KOPT-K1 (cell line): Measurements from ENCODE around the gene MSH3.
"Not testable (repeated sequence)": the region's sequence is repeated elsewhere in the genome, so short reads cannot be mapped to it uniquely, and the experiment has no call there.

ENCODE experiments used
- H3K27ac ChIP-seq: fragments of 200-600 bp; sonication (generic); 2 replicates; pipeline ENCODE4 v1.5.1; 2016; ENCODE audit warnings: antibody characterized with exemption, mild to moderate bottlenecking, low read depth, low read length; ENCODE audit not compliant: poor library complexity, severe bottlenecking
- H3K36me3 ChIP-seq: fragments of 200-600 bp; sonication (generic); 2 replicates; pipeline ENCODE4 v1.5.1; 2017; ENCODE audit warnings: antibody characterized with exemption, mild to moderate bottlenecking, low read length, moderate library complexity; ENCODE audit not compliant: insufficient read depth
- H3K9me3 ChIP-seq: fragments of 200-600 bp; sonication (generic); 2 replicates; pipeline ENCODE4 v1.5.1; 2017; ENCODE audit warnings: antibody characterized with exemption, low read length, mild to moderate bottlenecking; ENCODE audit not compliant: insufficient read depth, poor library complexity, severe bottlenecking

The MSH3 gene

DNA sequence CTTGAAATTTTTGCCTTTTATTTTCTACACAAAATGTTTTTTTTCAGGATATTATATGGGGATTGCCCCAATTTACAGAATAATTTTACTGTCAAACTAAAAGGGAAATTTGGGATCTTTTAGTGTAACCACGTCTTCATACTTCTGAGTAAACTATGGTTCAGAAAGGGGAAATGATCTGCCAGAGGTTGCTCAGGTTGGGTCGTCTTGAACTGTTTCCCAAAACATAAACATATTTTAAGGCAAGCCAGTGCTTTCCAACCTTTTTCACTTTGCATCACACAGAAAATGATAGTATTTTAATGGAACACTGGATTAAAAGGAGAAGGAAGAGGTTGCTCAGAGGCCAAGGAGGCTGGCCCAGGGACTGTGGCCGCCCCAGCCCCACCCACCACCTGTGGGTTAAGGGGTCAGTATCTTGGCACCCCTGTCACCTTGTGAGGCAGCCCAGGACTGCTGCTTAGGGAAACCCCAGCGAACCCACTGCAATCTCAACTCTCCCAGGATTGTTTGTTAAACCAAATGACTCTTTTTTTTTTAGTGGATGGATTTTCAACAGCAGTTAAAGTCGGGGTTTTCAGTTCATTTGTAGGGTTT is 143.1 kb downstream of the MSH3 start:
- no peaks in the 10 kb centered on the region for H3K9me3 ChIP-seq
- H3K36me3 ChIP-seq: peaks cover 64% of the 10 kb centered on the region
- H3K27ac ChIP-seq: no peak overlapping the region

DNA sequence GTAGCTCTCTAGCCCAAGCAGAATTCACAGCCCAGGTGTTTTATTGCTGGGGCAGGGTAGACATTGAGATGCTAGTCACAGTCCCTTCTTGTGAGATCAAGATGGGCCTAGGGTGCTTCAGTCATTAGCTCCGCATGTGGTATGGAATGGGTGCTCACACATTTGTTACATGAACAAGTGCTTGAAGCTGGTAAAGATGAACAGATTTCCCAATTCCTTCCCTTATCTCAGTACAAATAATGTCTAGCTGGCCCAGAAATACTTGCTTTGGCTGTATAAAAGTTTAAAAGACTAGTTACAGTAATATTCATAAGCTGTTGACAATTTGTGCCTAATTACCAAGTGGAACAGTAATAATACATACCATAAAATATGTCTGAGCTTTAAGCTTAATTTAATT is 143.7 kb downstream of the MSH3 start:
- Histone ChIP-seq H3K27ac (no peak overlapping the region), H3K9me3 (no peaks in the 10 kb centered on the region), H3K36me3 (peaks cover 62% of the 10 kb centered on the region)

DNA sequence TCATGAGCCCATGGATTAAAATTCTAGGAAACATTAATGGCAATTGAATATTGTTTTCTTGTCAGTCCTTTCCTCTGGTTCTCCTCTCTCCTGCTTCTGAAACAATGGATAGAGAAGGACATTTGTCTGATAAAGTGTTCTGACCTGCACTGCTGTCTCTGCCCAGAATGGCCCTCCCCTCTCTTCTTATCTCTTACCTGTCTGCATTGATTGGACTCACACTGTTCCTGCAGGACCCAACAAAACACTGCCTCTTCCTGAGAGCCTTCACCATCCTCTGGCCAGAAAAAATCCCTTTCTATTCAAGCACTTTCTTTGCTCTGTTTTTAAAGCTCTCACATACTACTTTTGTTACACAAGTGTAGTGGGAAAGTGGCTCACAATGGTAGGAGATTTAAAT is 144.2 kb downstream of the MSH3 start:
- no peak overlapping the region for H3K27ac ChIP-seq
- H3K36me3 ChIP-seq: peaks cover 58% of the 10 kb centered on the region
- H3K9me3 ChIP-seq: no peaks in the 10 kb centered on the region

DNA sequence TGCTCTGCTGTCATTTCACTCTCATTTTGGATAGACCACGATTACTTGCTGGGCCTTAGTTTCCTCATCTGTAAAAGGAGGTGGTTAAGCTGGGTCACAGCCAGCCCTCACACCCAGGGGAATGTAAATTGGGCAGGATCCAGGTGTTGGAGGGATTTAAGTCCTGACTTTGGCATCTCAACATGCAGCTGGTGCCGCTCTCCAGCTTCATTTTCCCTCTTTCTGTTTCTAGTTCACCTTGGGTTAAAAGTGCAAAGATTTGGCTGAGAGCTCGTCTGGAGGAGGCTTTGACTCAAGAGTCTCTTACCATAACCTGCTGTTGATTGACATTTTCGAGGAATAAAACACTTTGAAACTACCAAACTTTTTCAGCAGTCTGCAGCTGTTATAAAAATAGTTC is 144.6 kb downstream of the MSH3 start:
- Histone ChIP-seq H3K9me3 (no peaks in the 10 kb centered on the region), H3K36me3 (peaks cover 54% of the 10 kb centered on the region), H3K27ac (no peak overlapping the region)

DNA sequence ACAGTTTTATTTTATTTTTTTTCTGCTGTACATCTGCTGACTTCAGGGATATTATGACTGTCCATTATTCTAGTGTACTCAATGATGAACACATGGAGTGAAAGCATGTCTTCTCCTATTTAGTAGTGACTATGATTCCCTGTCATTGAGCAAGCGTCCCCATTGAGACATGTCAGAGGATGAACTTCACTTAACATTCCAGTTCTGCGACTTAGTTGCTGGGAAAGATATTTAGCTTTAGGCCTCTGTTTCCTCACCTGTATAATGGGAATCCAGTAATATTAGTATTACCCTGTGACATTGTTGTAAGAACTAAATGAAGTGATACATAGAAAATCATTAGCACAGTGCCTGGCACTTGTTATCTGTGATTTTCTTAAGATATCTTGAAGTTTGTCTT is 145.1 kb downstream of the MSH3 start:
- no peaks in the 10 kb centered on the region for H3K9me3 ChIP-seq
- peaks cover 51% of the 10 kb centered on the region for H3K36me3 ChIP-seq
- no peak overlapping the region for H3K27ac ChIP-seq

DNA sequence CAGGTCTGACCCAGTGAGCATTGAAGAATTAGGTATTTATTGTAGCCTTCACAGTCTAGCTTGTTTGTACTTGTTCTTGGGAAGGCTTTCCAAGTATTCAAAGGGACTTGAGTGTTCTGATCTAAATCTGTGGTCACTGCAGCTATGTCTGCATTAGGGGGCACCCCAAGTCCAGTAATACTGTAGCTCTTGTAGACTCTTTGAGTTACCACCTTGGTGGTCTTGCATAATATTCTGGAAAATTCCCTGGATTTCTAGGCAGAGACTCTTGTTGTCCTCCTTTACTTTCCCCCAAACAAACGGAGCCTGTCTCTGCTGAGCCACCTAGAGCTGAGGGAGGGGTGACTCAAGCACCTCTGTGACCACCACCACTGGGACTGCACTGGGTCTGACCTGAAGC is 149.9 kb downstream of the MSH3 start:
- Histone ChIP-seq H3K27ac (no peak overlapping the region), H3K9me3 (no peaks in the 10 kb centered on the region), H3K36me3 (peaks cover 49% of the 10 kb centered on the region)

DNA sequence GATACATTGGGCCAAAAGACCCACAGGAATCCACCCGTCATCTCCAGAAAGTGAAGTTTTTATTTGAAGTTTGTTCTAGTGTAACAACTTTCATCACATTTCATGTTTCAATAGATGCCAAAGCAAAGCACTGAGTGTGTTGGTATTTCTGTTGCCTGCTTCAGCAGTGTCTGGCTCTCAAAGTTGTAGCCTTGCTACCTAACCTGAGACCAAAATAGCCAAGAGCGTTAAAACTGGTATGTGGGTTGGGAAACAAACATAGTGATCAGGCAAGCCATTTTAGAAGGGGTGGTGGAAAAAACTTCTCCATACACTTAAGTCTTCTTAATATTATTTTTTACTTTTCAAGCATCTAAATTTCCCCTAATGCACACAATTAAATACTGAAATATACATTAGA is 150.6 kb downstream of the MSH3 start:
- Histone ChIP-seq H3K9me3 (no peaks in the 10 kb centered on the region), H3K36me3 (peaks cover 47% of the 10 kb centered on the region), H3K27ac (no peak overlapping the region)

DNA sequence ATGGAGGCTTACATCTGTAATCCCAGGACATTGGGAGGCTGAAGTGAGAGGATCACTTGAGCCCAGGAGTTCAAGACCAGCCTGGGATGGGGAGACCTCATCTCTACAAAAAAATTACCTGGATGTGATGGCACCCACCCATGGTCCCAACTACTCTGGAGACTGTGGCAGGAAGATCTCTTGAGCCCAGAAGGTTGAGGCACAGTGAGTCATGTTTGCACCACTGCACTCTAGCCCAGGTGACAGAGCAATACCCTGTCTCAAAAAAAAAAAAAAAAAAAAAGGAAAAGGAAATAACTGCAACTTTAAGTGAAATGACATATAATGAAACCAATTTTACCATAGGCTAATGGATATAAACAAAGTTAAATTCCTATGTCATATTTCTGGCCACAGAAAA is 152.5 kb downstream of the MSH3 start:
- Histone ChIP-seq H3K36me3 (peaks cover 32% of the 10 kb centered on the region; the same call in 1 of the 2 replicates), H3K9me3 (no peaks in the 10 kb centered on the region), H3K27ac (no peak overlapping the region)

DNA sequence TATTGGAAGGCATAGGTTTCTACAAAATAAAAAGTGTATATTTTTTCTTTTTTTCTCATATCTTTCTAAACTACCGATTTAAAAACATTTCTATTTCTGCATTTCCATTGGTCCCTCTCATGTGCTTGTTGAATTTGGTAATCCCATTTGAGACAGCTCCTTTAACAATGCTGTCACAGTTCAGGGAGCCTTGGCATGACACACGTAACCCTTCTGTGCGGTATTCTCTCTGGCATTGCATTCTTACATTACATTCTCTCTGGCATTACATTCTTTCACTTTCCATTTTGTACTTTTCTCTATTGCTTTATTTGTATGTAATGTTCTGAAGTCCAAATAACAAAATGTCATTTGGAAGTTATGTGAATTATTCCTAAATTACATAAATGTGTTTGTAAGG is 155.0 kb downstream of the MSH3 start:
- Histone ChIP-seq H3K27ac (no peak overlapping the region), H3K9me3 (no peaks in the 10 kb centered on the region), H3K36me3 (peaks cover 38% of the 10 kb centered on the region)

DNA sequence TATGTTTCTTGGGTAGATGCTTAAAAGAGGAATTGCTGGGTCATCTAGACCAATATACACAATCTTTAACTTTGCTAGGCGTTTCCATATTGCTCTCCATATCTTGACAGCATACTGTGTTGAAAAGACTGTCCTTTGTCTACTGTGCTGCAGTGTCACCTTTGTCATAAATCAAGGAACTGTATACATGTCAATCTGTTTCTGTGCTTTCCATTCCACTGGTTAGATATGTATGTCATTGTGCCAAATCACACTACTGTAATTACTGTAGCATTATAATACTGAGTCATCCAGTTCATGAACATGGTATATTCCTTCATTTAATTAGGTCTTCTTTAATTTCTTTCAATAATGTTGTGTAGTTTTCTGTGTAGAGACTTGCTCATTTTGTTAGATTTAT is 156.0 kb downstream of the MSH3 start:
- peaks cover 37% of the 10 kb centered on the region for H3K36me3 ChIP-seq
- H3K9me3 ChIP-seq: no peaks in the 10 kb centered on the region
- H3K27ac ChIP-seq: no peak overlapping the region

DNA sequence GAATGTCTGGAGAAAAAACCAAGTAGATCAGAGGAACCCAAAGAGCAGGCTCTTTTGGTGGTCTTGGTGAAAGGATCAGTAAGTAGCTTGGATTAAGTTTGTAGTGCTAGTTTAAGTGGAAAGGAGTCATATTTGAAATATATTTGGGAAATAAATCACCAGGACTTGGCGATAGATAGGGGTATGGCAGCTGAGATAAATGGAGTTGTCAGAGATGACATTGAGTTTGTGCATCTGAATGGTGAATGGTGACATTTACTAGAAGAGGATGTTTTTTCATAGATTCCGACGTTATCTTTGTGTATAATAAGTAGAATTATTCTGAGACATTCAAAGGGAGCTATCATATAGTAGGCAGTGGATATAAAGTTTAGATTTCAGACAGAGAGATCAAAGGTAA is 162.1 kb downstream of the MSH3 start:
- Histone ChIP-seq H3K27ac (no peak overlapping the region), H3K36me3 (peaks cover 28% of the 10 kb centered on the region), H3K9me3 (no peaks in the 10 kb centered on the region)

DNA sequence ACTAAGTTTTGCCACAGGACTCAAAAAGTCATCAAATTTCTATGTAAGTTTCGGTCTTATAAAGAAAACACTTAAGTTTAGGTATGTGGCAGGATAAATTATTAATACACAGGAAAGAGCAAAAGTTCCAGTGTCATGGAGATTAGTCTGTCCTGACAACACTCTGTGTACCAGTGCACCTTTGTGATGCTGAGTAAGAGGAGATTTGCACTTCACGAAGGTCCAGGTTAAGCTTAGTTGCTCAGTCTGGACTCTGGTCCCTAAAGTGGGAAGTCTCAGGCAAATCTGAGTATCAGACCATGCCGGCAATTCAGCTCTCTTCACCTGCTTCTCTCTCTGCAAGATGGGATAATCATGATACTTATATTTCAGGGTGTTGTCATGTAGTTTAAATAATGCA is 166.2 kb downstream of the MSH3 start:
- H3K36me3 ChIP-seq: peaks cover 11% of the 10 kb centered on the region; the same call in 1 of the 2 replicates
- H3K27ac ChIP-seq: no peak overlapping the region
- peaks cover 6% of the 10 kb centered on the region for H3K9me3 ChIP-seq

DNA sequence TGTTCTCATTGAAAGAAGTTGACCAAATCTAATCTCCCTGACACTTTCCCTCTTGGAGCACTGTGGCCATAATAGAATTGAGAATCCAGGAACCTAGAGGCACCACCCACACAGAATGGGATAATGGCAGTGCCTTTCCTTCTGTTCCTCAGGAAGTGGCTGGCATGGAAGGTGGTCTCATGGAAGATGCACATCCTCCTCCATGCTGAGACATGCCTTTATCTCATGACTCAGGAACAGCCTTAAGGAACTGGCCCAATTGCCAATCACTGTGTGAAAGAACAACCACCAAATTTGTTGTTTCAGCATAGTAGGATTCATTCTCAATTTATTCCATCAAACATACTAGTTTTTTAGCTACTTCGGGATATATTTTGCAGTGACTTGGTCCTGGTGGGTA is 168.2 kb downstream of the MSH3 start:
- peaks cover 7% of the 10 kb centered on the region; the same call in 1 of the 2 replicates for H3K36me3 ChIP-seq
- no peak overlapping the region for H3K27ac ChIP-seq
- H3K9me3 ChIP-seq: peaks cover 8% of the 10 kb centered on the region

DNA sequence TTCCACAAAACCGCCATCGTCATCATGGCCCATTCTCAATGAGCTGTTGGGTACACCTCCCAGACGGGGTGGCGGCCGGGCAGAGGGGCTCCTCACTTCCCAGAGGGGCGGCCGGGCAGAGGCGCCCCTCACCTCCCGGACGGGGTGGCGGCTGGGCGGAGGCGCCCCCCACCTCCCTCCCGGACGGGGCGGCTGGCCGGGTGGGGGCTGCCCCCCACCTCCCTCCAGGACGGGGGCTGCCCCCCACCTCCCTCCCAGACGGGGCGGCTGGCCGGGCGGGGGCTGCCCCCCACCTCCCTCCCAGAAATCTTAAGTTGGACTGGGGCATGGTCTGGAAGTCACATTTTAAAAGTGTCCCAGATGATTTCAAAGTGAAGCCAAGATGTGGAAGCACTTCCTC is 169.7 kb downstream of the MSH3 start:
- H3K36me3 ChIP-seq: peaks cover 22% of the 10 kb centered on the region
- not testable (repeated sequence) for H3K27ac ChIP-seq

DNA sequence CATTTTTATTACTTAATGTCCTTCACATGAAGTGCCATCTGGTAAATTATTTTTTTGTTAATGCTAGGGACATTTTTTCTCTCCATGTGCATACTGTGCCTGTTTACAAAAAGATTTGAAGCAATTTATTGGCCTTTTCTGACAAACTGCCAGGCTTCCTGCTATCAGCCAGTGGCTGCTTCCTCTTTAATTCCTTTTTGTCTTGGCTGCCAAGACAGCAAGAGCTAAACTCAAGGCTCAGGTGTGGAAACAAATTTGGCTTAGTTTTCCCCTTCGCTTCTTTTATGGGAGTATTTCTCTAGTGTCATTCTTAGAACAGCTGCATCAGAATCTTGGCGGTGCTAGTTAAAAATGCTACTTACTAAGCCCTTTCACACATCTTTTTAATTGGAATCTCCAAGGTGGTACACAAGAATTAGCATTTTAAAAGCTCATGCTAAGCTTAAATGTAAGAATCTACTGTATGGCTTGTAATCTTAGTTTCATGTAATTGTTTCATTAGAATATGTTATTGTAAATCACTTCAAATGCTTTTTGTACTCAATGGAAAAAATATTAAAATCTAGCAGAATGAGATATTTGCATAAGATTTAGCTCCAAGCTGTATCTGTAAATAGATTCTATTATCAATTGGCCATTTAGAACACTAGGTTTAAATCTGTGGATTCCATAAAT is 171.5 kb downstream of the MSH3 start:
- H3K9me3 ChIP-seq: peaks cover 30% of the 10 kb centered on the region
- H3K36me3 ChIP-seq: peaks cover 30% of the 10 kb centered on the region
- no peak overlapping the region for H3K27ac ChIP-seq

More for the DNA sequence above, 169.7 kb downstream of the MSH3 start:
- peaks cover 23% of the 10 kb centered on the region for H3K9me3 ChIP-seq

DNA sequence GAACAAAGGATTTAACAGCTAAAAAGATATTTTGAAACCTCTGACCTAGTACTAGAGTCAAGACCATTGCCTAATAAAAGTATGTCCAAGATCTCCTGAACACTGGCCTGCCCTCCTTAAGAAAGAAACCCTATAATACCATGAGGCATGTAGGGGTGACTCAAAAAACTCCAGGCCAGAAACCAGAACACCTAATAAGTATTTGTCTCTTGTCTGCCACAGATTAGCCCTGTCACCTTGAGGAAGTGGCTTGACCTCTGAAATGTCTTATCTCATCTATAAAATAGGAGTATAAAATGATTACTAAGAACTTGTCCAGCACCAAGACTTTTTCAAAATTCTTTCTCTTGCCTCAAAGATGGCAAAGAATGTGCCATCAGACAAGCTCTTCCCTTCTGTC is 180.3 kb downstream of the MSH3 start:
- H3K36me3 ChIP-seq: peaks cover 5% of the 10 kb centered on the region; the same call in 1 of the 2 replicates
- no peak overlapping the region for H3K27ac ChIP-seq
- peaks cover 2% of the 10 kb centered on the region for H3K9me3 ChIP-seq
